IPS DF 6.9 (cell line): Measurements from ENCODE around the gene PRX.

Experiments used
- DNase-seq: peaks from one replicate; pipeline ENCODE4 v3.0.0-alpha.2; 2013; ENCODE audit warnings: low read depth, low spot score
- H3K27ac ChIP-seq: one replicate; pipeline ENCODE4 v1.5.1; 2013; ENCODE audit warnings: low read length, control low read depth
- H3K27me3 ChIP-seq: 2 replicates; pipeline ENCODE4 v1.6.1; 2013; ENCODE audit warnings: mild to moderate bottlenecking, low read length; ENCODE audit not compliant: control insufficient read depth, insufficient read depth
- H3K36me3 ChIP-seq: 2 replicates; pipeline ENCODE4 v1.6.1; 2013; ENCODE audit warnings: low read length; ENCODE audit not compliant: control insufficient read depth, insufficient read depth
- H3K4me1 ChIP-seq: 2 replicates; pipeline ENCODE4 v1.6.1; 2013; ENCODE audit warnings: low read length; ENCODE audit not compliant: control insufficient read depth, insufficient read depth
- H3K4me3 ChIP-seq: 2 replicates; pipeline ENCODE4 v1.5.1; 2013; ENCODE audit warnings: mild to moderate bottlenecking, low read length
- H3K9me3 ChIP-seq: 2 replicates; pipeline ENCODE4 v1.6.1; 2013; ENCODE audit warnings: low read length, inconsistent platforms; ENCODE audit not compliant: control insufficient read depth, insufficient read depth
- WGBS: extraction: QIAGEN DNeasy Blood & Tissue Kit; methylation state at CpG from one replicate; pipeline ENCODE4 v1.1.7; 2013; ENCODE audit warnings: mixed read lengths, missing lambda C conversion rate; ENCODE audit not compliant: insufficient read length, insufficient coverage; 5-methylcytosine and 5-hydroxymethylcytosine counted together

PRX gene

DNA sequence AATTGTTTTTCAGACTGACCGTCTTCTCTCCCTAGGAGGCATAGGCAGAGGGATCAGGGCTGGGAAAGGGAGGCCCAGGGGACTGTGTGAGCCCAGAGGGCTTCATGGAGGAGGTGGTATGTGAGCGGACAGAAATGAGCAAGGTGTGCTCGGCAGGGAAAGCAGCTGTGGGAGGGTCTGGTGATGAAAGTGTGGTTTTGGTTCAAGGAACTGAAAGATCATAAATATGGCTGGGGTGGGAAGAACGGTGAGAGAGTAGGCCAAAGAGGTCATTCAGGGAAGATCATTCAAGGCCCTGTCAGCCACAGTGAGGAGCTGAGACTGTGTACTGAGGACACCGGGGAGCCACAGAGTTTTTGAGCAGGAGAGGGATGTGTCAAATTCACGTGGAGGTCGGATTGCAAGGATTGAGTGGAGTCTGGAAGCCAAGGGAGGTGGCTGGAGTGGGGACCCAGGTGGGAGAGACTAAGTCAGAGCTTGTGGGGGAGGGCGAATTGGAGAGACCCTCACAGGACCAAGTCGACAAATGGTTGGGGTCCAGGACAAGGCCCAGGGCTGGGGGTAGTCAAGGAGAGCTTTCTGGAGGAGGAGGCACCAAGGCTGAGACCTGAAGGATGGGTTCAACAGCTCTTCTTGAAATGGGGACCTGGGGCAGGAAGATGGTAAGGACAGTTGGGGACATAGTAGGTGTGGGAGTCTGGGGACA, 57.0 kb downstream of the PRX start:
- no CpG with 5 or more reads among the region's 9 CpGs for WGBS
- no peak overlapping the region for H3K4me3 ChIP-seq
- DNase-seq: no peak
- H3K27ac ChIP-seq: no peak overlapping the region
- no peaks in the 10 kb centered on the region for H3K36me3 ChIP-seq
- H3K4me1 ChIP-seq: 0 out of 2 replicates have a peak, but pooled peaks cover 2% of the 10 kb centered on the region
- no peaks in the 10 kb centered on the region for H3K27me3 ChIP-seq
- no peaks in the 10 kb centered on the region for H3K9me3 ChIP-seq

- no peaks in the 10 kb centered on the region for H3K9me3 ChIP-seq
- H3K4me1 ChIP-seq: no peaks in the 10 kb centered on the region
- H3K27ac ChIP-seq: no peak overlapping the region
- H3K4me3 ChIP-seq: peak overlapping the region; percentile 73; the same call in 1 of the 2 replicates
- H3K36me3 ChIP-seq: no peaks in the 10 kb centered on the region
- no peak for DNase-seq
- 100% methylated on average over 4 of the region's 17 CpGs for WGBS
- no peaks in the 10 kb centered on the region for H3K27me3 ChIP-seq
These were observed 64.1 kb downstream of the PRX start for GRCh38 chr19:40348961-40349507.

GRCh38 chr19:40348125-40348913, 64.9 kb downstream of the PRX start, which contains the start of the genes C19orf47 and PLD3:
Gene C19orf47 (minus strand): TSS chr19:40348397. CDS start chr19:40341857, 6,540 bp downstream.
Gene PLD3 (plus strand): TSS chr19:40348695. CDS start chr19:40366484, 17,789 bp downstream.
- H3K36me3 ChIP-seq: no peaks in the 10 kb centered on the region
- H3K9me3 ChIP-seq: no peaks in the 10 kb centered on the region
- H3K4me1 ChIP-seq: no peaks in the 10 kb centered on the region
- no peak within 1 kb of the TSS for H3K27ac ChIP-seq
- no peaks in the 10 kb centered on the region for H3K27me3 ChIP-seq
- no CpG with 5 or more reads among the region's 77 CpGs for WGBS
- DNase-seq: peak; percentile 98
- H3K4me3 ChIP-seq: peak within 1 kb of the TSS; percentile 73; the same call in 1 of the 2 replicates

GRCh38 chr19:40344422-40344821, 68.8 kb downstream of the PRX start:
- Histone ChIP-seq H3K9me3 (no peaks in the 10 kb centered on the region), H3K4me3 (no peak overlapping the region), H3K4me1 (no peaks in the 10 kb centered on the region), H3K36me3 (no peaks in the 10 kb centered on the region), H3K27ac (no peak overlapping the region), H3K27me3 (no peaks in the 10 kb centered on the region)
- WGBS: no CpG with 5 or more reads among the region's 7 CpGs
- DNase-seq: no peak
